Ovary (tissue), 3 donors: ENCODE results near the gene DMPK.

Experiments used
- CTCF ChIP-seq, 3 donors: fragments of 450-650 bp in 2 of 3; fragments of 200-600 bp in 1 of 3; IDR thresholded peaks; one replicate each; pipeline versions ENCODE4 v1.5.1 to v1.8.0; 2016 to 2022; ENCODE audit warnings: antibody characterized with exemption in 3 of 3, mild to moderate bottlenecking in 1 of 3
- POLR2A ChIP-seq: fragments of 450-650 bp; IDR thresholded peaks from one replicate; pipeline ENCODE4 v1.6.1; 2017; ENCODE audit warnings: antibody characterized with exemption, mild to moderate bottlenecking, moderate library complexity
- donor health status: DM: no; HTN: no; CAD: no.

GRCh38 chr19:45745606-45746005 is 36.7 kb downstream of the DMPK start:
- TF ChIP-seq POLR2A: no peak
- TF ChIP-seq CTCF (IDR thresholded peaks at IDR 0.05): no peak
